H9 (cell line): ENCODE measurements around the gene FREM2. TPM values are rescaled to one million over a fixed set of nuclear protein-coding genes. Genes with fewer than 3 reads are reported as not detected.

Experiments
- DNase-seq: peaks from one replicate; pipeline ENCODE4 v3.0.0-alpha.2; 2017
- H2AFZ ChIP-seq: one replicate; pipeline ENCODE4 v1.6.1; 2013; ENCODE audit warnings: mild to moderate bottlenecking, low read length, control low read depth, moderate library complexity
- H2AK5ac ChIP-seq: 2 replicates; pipeline ENCODE4 v1.6.1; 2013; ENCODE audit warnings: low read length, control low read depth, mixed read lengths; ENCODE audit not compliant: insufficient read length
- H2BK120ac ChIP-seq: one replicate; pipeline ENCODE4 v1.6.1; 2013; ENCODE audit warnings: low read depth, mild to moderate bottlenecking, low read length, control low read depth, inconsistent platforms; ENCODE audit not compliant: poor library complexity, severe bottlenecking
- H2BK12ac ChIP-seq: 2 replicates; pipeline ENCODE4 v1.6.1; 2013; ENCODE audit warnings: low read length, control low read depth, mixed read lengths, low read depth; ENCODE audit not compliant: insufficient read length
- H2BK15ac ChIP-seq: 2 replicates; pipeline ENCODE4 v1.6.1; 2013; ENCODE audit warnings: low read depth, low read length, control low read depth
- H2BK20ac ChIP-seq: one replicate; pipeline ENCODE4 v1.6.1; 2013; ENCODE audit warnings: low read depth, mild to moderate bottlenecking, low read length, control low read depth, inconsistent platforms; ENCODE audit not compliant: poor library complexity, severe bottlenecking
- H2BK5ac ChIP-seq: 2 replicates; pipeline ENCODE4 v1.6.1; 2013; ENCODE audit warnings: low read length, control low read depth, mixed read lengths; ENCODE audit not compliant: insufficient read length
- H3K14ac ChIP-seq: 2 replicates; pipeline ENCODE4 v1.6.1; 2013; ENCODE audit warnings: low read length, control low read depth; ENCODE audit not compliant: insufficient read depth
- H3K18ac ChIP-seq: 2 replicates; pipeline ENCODE4 v1.6.1; 2013; ENCODE audit warnings: low read depth, mild to moderate bottlenecking, mixed read lengths, low read length, control low read depth; ENCODE audit not compliant: insufficient read length
- H3K23ac ChIP-seq: 2 replicates; pipeline ENCODE4 v1.6.1; 2013; ENCODE audit warnings: low read length, control low read depth, mixed read lengths, low read depth; ENCODE audit not compliant: insufficient read length
- H3K23me2 ChIP-seq: 2 replicates; pipeline ENCODE4 v1.6.1; 2013; ENCODE audit warnings: low read depth, mild to moderate bottlenecking, mixed read lengths, low read length, control low read depth; ENCODE audit not compliant: insufficient read length, poor library complexity, severe bottlenecking
- H3K27ac ChIP-seq: 2 replicates; pipeline ENCODE4 v1.5.1; 2013; ENCODE audit warnings: low read length, control low read depth, mixed read lengths, low read depth; ENCODE audit not compliant: insufficient read length
- H3K27me3 ChIP-seq: 2 replicates; pipeline ENCODE4 v1.6.1; 2013; ENCODE audit warnings: low read length, control low read depth, inconsistent platforms; ENCODE audit not compliant: insufficient read depth
- H3K4ac ChIP-seq: 2 replicates; pipeline ENCODE4 v1.6.1; 2013; ENCODE audit warnings: low read depth, mild to moderate bottlenecking, control low read depth, inconsistent platforms, low read length, moderate library complexity
- H3K4me1 ChIP-seq: 2 replicates; pipeline ENCODE4 v1.6.1; 2013; ENCODE audit warnings: low read length, control low read depth, inconsistent platforms; ENCODE audit not compliant: insufficient read depth
- H3K4me2 ChIP-seq: 2 replicates; pipeline ENCODE4 v1.6.1; 2013; ENCODE audit warnings: low read length, control low read depth, mixed read lengths; ENCODE audit not compliant: insufficient read length, insufficient read depth
- H3K56ac ChIP-seq: 2 replicates; pipeline ENCODE4 v1.6.1; 2013; ENCODE audit warnings: low read depth, mild to moderate bottlenecking, mixed read lengths, low read length, control low read depth; ENCODE audit not compliant: insufficient read length
- H3K79me1 ChIP-seq: 2 replicates; pipeline ENCODE4 v1.6.1; 2013; ENCODE audit warnings: low read depth, mild to moderate bottlenecking, moderate library complexity, low read length, control low read depth, inconsistent platforms; ENCODE audit not compliant: insufficient read depth, poor library complexity, severe bottlenecking
- H3K79me2 ChIP-seq: 2 replicates; pipeline ENCODE4 v1.6.1; 2013; ENCODE audit warnings: low read length, control low read depth, inconsistent platforms; ENCODE audit not compliant: insufficient read depth
- H3K9ac ChIP-seq: 2 replicates; pipeline ENCODE4 v1.6.1; 2013; ENCODE audit warnings: low read length, control low read depth, mixed read lengths; ENCODE audit not compliant: insufficient read length; ENCODE audit errors: extremely low read depth
- H3K9me3 ChIP-seq: one replicate; pipeline ENCODE4 v1.6.1; 2013; ENCODE audit warnings: low read depth, low read length, inconsistent platforms; ENCODE audit not compliant: control insufficient read depth
- H3T11ph ChIP-seq: one replicate; pipeline ENCODE4 v1.6.1; 2013; ENCODE audit warnings: mild to moderate bottlenecking, low read length, control low read depth, inconsistent platforms
- H4K20me1 ChIP-seq: one replicate; pipeline ENCODE4 v1.6.1; 2013; ENCODE audit not compliant: control insufficient read depth, insufficient read length, insufficient read depth
- H4K5ac ChIP-seq: 2 replicates; pipeline ENCODE4 v1.6.1; 2013; ENCODE audit warnings: low read depth, mild to moderate bottlenecking, mixed read lengths, low read length, control low read depth; ENCODE audit not compliant: insufficient read length
- H4K8ac ChIP-seq: replicated peaks from 2 replicates; pipeline ENCODE4 v1.6.1; 2013; ENCODE audit warnings: low read length, control low read depth, mixed read lengths, low read depth; ENCODE audit not compliant: insufficient read length
- H4K91ac ChIP-seq: 2 replicates; pipeline ENCODE4 v1.6.1; 2013; ENCODE audit warnings: low read depth, mild to moderate bottlenecking, moderate library complexity, mixed read lengths, low read length, control low read depth; ENCODE audit not compliant: insufficient read length
- H3K27ac Mint-ChIP-seq, 3 experiments: 2 replicates in 2 of 3; 3 replicates in 1 of 3; pipeline ENCODE4 v1.8.0; 2020 to 2021; ENCODE audit warnings: mixed read lengths in 3 of 3, mild to moderate bottlenecking in 1 of 3, moderate library complexity in 1 of 3
- H3K27me3 Mint-ChIP-seq: 2 replicates; pipeline ENCODE4 v1.8.0; 2021; ENCODE audit warnings: low read depth, mild to moderate bottlenecking, moderate library complexity, mixed read lengths
- H3K36me3 Mint-ChIP-seq, 3 experiments: 2 replicates in 2 of 3; 3 replicates in 1 of 3; pipeline ENCODE4 v1.8.0; 2020 to 2021; ENCODE audit warnings: low read depth in 3 of 3, mixed read lengths in 3 of 3; ENCODE audit not compliant: insufficient read depth in 1 of 3
- H3K4me1 Mint-ChIP-seq, 2 experiments: 2 replicates each; pipeline ENCODE4 v1.8.0; 2020; ENCODE audit warnings: mixed read lengths in 2 of 2
- H3K4me3 Mint-ChIP-seq, 2 experiments: 2 replicates in 1 of 2; 3 replicates in 1 of 2; pipeline ENCODE4 v1.8.0; 2020 to 2021; ENCODE audit warnings: mild to moderate bottlenecking in 2 of 2, mixed read lengths in 2 of 2, moderate library complexity in 1 of 2
- H3K9me3 Mint-ChIP-seq, 2 experiments: 2 replicates in 1 of 2; 3 replicates in 1 of 2; pipeline ENCODE4 v1.8.0; 2020; ENCODE audit warnings: mild to moderate bottlenecking in 2 of 2, mixed read lengths in 2 of 2, moderate library complexity in 1 of 2
- WGBS: extraction: QIAGEN DNeasy Blood & Tissue Kit; methylation state at CpG from one replicate; pipeline ENCODE4 v1.1.7; 2013; ENCODE audit warnings: missing lambda C conversion rate, low lambda C conversion rate, mixed read lengths; ENCODE audit not compliant: insufficient read length; ENCODE audit errors: extremely low coverage; 5-methylcytosine and 5-hydroxymethylcytosine counted together
- total RNA-seq: library from RNA; stranded (reverse); gene quantifications from 2 replicates; pipeline ENCODE4 v1.2.1, GENCODE V29; 2021
- TF ChIP-seq, protein P1 (sequence below): fragments of 200-600 bp; sonication (generic); conservative IDR thresholded peaks from 3 replicates; pipeline ENCODE4 v1.8.0; 2021; ENCODE audit warnings: antibody characterized with exemption, mild to moderate bottlenecking

The FREM2 gene
- total RNA-seq, 1 experiment from 2014 or later, result 16.0 TPM

DNA sequence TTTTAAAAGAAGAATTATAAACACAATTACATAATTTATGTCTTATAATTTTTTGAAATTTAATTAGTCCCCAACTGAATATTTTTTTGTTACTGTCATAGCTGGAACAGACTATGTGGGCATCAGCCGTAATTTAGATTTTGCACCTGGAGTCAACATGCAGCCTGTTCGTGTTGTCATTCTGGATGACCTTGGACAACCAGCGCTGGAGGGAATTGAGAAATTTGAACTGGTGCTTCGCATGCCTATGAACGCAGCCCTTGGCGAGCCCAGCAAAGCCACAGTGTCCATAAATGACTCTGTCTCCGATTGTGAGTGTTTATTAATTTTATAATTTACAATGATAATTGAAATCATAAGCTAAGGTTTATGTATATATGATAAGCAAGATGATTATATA is 161.5 kb downstream of the FREM2 start:
- Histone ChIP-seq H3K79me1 (no peaks in the 10 kb centered on the region), H4K8ac (no peak overlapping the region), H3K23ac (no peak overlapping the region), H4K20me1 (no peaks in the 10 kb centered on the region), H3T11ph (no peak overlapping the region), H2AFZ (no peak overlapping the region), H3K4ac (no peak overlapping the region), H2AK5ac (no peak overlapping the region), H3K79me2 (no peaks in the 10 kb centered on the region), H2BK120ac (no peak overlapping the region), H2BK12ac (no peak overlapping the region), H3K4me2 (no peak overlapping the region), H3K56ac (no peak overlapping the region), H3K4me1 (0 out of 2 replicates have a peak, but pooled peaks cover 2% of the 10 kb centered on the region), H2BK5ac (no peak overlapping the region), H2BK15ac (no peak overlapping the region), H4K5ac (no peak overlapping the region), H2BK20ac (no peak overlapping the region), H4K91ac (no peak overlapping the region), H3K27ac (no peak overlapping the region), H3K27me3 (no peaks in the 10 kb centered on the region), H3K23me2 (no peaks in the 10 kb centered on the region), H3K14ac (no peak overlapping the region), H3K9me3 (no peaks in the 10 kb centered on the region), H3K9ac (no peak overlapping the region), H3K18ac (no peak overlapping the region)
- Mint-ChIP-seq H3K4me1 (0 out of 4 replicates have a peak, but pooled peaks cover 0 to 2% of the 10 kb centered on the region in 2 experiments), H3K27me3 (no peaks in the 10 kb centered on the region), H3K27ac (no peak overlapping the region), H3K4me3 (no peak overlapping the region), H3K9me3 (no peaks in the 10 kb centered on the region), H3K36me3 (peaks cover 6 to 14% (median 14%) of the 10 kb centered on the region in 3 experiments; a peak in 6 of 7 replicates)
- TF ChIP-seq, protein P1, sequence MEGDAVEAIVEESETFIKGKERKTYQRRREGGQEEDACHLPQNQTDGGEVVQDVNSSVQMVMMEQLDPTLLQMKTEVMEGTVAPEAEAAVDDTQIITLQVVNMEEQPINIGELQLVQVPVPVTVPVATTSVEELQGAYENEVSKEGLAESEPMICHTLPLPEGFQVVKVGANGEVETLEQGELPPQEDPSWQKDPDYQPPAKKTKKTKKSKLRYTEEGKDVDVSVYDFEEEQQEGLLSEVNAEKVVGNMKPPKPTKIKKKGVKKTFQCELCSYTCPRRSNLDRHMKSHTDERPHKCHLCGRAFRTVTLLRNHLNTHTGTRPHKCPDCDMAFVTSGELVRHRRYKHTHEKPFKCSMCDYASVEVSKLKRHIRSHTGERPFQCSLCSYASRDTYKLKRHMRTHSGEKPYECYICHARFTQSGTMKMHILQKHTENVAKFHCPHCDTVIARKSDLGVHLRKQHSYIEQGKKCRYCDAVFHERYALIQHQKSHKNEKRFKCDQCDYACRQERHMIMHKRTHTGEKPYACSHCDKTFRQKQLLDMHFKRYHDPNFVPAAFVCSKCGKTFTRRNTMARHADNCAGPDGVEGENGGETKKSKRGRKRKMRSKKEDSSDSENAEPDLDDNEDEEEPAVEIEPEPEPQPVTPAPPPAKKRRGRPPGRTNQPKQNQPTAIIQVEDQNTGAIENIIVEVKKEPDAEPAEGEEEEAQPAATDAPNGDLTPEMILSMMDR, result no peak
- no CpG with 5 or more reads among the region's 7 CpGs for WGBS
- no peak for DNase-seq
